Measurements from ENCODE around the gene ANO2.

ANO2 gene

GRCh38 chr12:5944688-5945070 is 380 bp downstream of the ANO2 start:
- DNase-seq (ENCODE audit: low spot score in 2 of 2) (no peak), ATAC-seq (no peak)
- Mint-ChIP-seq H3K9me3 (no peaks in the 10 kb centered on the region), H3K4me3 (no peak overlapping the region), H3K36me3 (no peaks in the 10 kb centered on the region), H3K4me1 (no peaks in the 10 kb centered on the region), H3K27ac (no peak overlapping the region)

- DNase-seq (ENCODE audit: low spot score in 2 of 2) (no peak), ATAC-seq (no peak)
- no peaks in the 10 kb centered on the region for H3K9me3 Mint-ChIP-seq
- H3K27ac Mint-ChIP-seq = no peak overlapping the region
- no peaks in the 10 kb centered on the region for H3K4me1 Mint-ChIP-seq
- H3K4me3 Mint-ChIP-seq = no peak overlapping the region
- no peaks in the 10 kb centered on the region for H3K36me3 Mint-ChIP-seq
Observed at GRCh38 chr12:5944053-5944452, 1.0 kb downstream of the ANO2 start.

GRCh38 chr12:5941907-5942306 is 3.2 kb downstream of the ANO2 start:
- ATAC-seq = no peak
- Mint-ChIP-seq H3K4me1 (no peaks in the 10 kb centered on the region), H3K9me3 (no peaks in the 10 kb centered on the region), H3K36me3 (no peaks in the 10 kb centered on the region), H3K4me3 (no peak overlapping the region), H3K27ac (no peak overlapping the region)
- no peak for DNase-seq (ENCODE audit: low spot score in 2 of 2)

GRCh38 chr12:5927732-5928516 is 17.1 kb downstream of the ANO2 start:
- Mint-ChIP-seq H3K27ac (no peak overlapping the region), H3K4me3 (no peak overlapping the region), H3K9me3 (no peaks in the 10 kb centered on the region), H3K4me1 (no peaks in the 10 kb centered on the region), H3K36me3 (no peaks in the 10 kb centered on the region)
- no peak for DNase-seq (ENCODE audit: low spot score in 2 of 2)
- ATAC-seq = no peak

GRCh38 chr12:5925646-5926045 is 19.4 kb downstream of the ANO2 start:
- Mint-ChIP-seq H3K36me3 (no peaks in the 10 kb centered on the region), H3K9me3 (no peaks in the 10 kb centered on the region), H3K4me1 (no peaks in the 10 kb centered on the region), H3K4me3 (no peak overlapping the region), H3K27ac (no peak overlapping the region)
- no peak for DNase-seq (ENCODE audit: low spot score in 2 of 2)
- ATAC-seq = no peak

- H3K9me3 Mint-ChIP-seq = no peaks in the 10 kb centered on the region
- H3K27ac Mint-ChIP-seq = no peak overlapping the region
- H3K4me1 Mint-ChIP-seq = no peaks in the 10 kb centered on the region
- H3K4me3 Mint-ChIP-seq = no peak overlapping the region
- H3K36me3 Mint-ChIP-seq = no peaks in the 10 kb centered on the region
- ATAC-seq (no peak), DNase-seq (ENCODE audit: low spot score in 2 of 2) (no peak)
Observed at GRCh38 chr12:5924342-5924741, 20.7 kb downstream of the ANO2 start.

GRCh38 chr12:5923751-5924150 is 21.3 kb downstream of the ANO2 start:
- H3K36me3 Mint-ChIP-seq = no peaks in the 10 kb centered on the region
- no peaks in the 10 kb centered on the region for H3K4me1 Mint-ChIP-seq
- DNase-seq (ENCODE audit: low spot score in 2 of 2) = no peak
- H3K9me3 Mint-ChIP-seq = no peaks in the 10 kb centered on the region
- no peak overlapping the region for H3K4me3 Mint-ChIP-seq
- ATAC-seq = no peak
- H3K27ac Mint-ChIP-seq = no peak overlapping the region

- DNase-seq (ENCODE audit: low spot score in 2 of 2) = no peak
Observed at GRCh38 chr12:5923043-5923605, 21.9 kb downstream of the ANO2 start.

GRCh38 chr12:5921966-5922899 is 22.8 kb downstream of the ANO2 start:
- Mint-ChIP-seq H3K9me3 (no peaks in the 10 kb centered on the region), H3K27ac (no peak overlapping the region), H3K36me3 (no peaks in the 10 kb centered on the region), H3K4me1 (no peaks in the 10 kb centered on the region), H3K4me3 (no peak overlapping the region)
- DNase-seq (ENCODE audit: low spot score in 2 of 2) = no peak
- ATAC-seq = no peak

More at GRCh38 chr12:5923043-5923605, 21.9 kb downstream of the ANO2 start:
- no peaks in the 10 kb centered on the region for H3K4me1 Mint-ChIP-seq
- no peaks in the 10 kb centered on the region for H3K9me3 Mint-ChIP-seq
- ATAC-seq = no peak
- no peaks in the 10 kb centered on the region for H3K36me3 Mint-ChIP-seq
- no peak overlapping the region for H3K4me3 Mint-ChIP-seq
- H3K27ac Mint-ChIP-seq = no peak overlapping the region

GRCh38 chr12:5921027-5921909 is 23.8 kb downstream of the ANO2 start:
- H3K4me3 Mint-ChIP-seq = no peak overlapping the region
- no peak for ATAC-seq
- H3K27ac Mint-ChIP-seq = no peak overlapping the region
- no peaks in the 10 kb centered on the region for H3K4me1 Mint-ChIP-seq
- no peaks in the 10 kb centered on the region for H3K9me3 Mint-ChIP-seq
- H3K36me3 Mint-ChIP-seq = no peaks in the 10 kb centered on the region
- DNase-seq (ENCODE audit: low spot score in 2 of 2) = peak in 1 of 2 donors; percentile 6

- no peaks in the 10 kb centered on the region for H3K4me1 Mint-ChIP-seq
- no peak overlapping the region for H3K27ac Mint-ChIP-seq
- no peaks in the 10 kb centered on the region for H3K9me3 Mint-ChIP-seq
- no peak overlapping the region for H3K4me3 Mint-ChIP-seq
- DNase-seq (ENCODE audit: low spot score in 2 of 2) = no peak
- H3K36me3 Mint-ChIP-seq = no peaks in the 10 kb centered on the region
- ATAC-seq = no peak
Observed at GRCh38 chr12:5916785-5917290, 28.2 kb downstream of the ANO2 start.

GRCh38 chr12:5915511-5915910 is 29.5 kb downstream of the ANO2 start:
- Mint-ChIP-seq H3K36me3 (no peaks in the 10 kb centered on the region), H3K4me1 (no peaks in the 10 kb centered on the region), H3K9me3 (no peaks in the 10 kb centered on the region), H3K4me3 (no peak overlapping the region), H3K27ac (no peak overlapping the region)
- DNase-seq (ENCODE audit: low spot score in 2 of 2) (no peak), ATAC-seq (no peak)

GRCh38 chr12:5914387-5915149 is 30.5 kb downstream of the ANO2 start:
- Mint-ChIP-seq H3K4me1 (no peaks in the 10 kb centered on the region), H3K36me3 (no peaks in the 10 kb centered on the region), H3K9me3 (no peaks in the 10 kb centered on the region), H3K27ac (no peak overlapping the region), H3K4me3 (no peak overlapping the region)
- ATAC-seq (no peak), DNase-seq (ENCODE audit: low spot score in 2 of 2) (peak in 1 of 2 donors; percentile 17)

- H3K4me3 Mint-ChIP-seq = no peak overlapping the region
- ATAC-seq (no peak), DNase-seq (ENCODE audit: low spot score in 2 of 2) (peak in 1 of 2 donors; percentile 4)
- H3K4me1 Mint-ChIP-seq = no peaks in the 10 kb centered on the region
- no peaks in the 10 kb centered on the region for H3K36me3 Mint-ChIP-seq
- no peaks in the 10 kb centered on the region for H3K9me3 Mint-ChIP-seq
- H3K27ac Mint-ChIP-seq = no peak overlapping the region
Observed at GRCh38 chr12:5913387-5913786, 31.7 kb downstream of the ANO2 start.
